ENCODE results near the gene CYP21A2. TPM values are rescaled to one million over a fixed set of nuclear protein-coding genes. Genes with fewer than 3 reads are reported as not detected.

Gene CYP21A2
- total RNA-seq, 4 donors from 2014 or later, result 4.1 TPM; not detected in 3

GRCh38 chr6:32089082-32089828 is 51.0 kb downstream of the CYP21A2 start:
- H3K4me1 ChIP-seq, result peaks cover 20 to 22% of the 10 kb centered on the region in 2 donors
- intact Hi-C loops (cut with DNase I; ENCODE audit: low total_unique reads), result no loop called here
- no peaks in the 10 kb centered on the region for H3K27me3 ChIP-seq
- H3K4me3 ChIP-seq, result no peak overlapping the region
- DNase-seq, result peak in 1 of 2 donors; percentile 21
- H3K9me3 ChIP-seq, result no peaks in the 10 kb centered on the region
- no peaks in the 10 kb centered on the region for H3K36me3 ChIP-seq
- TF ChIP-seq CTCF (IDR thresholded peaks at IDR 0.05), result no peak
- peak overlapping the region; percentile 92 to 96 for H3K27ac ChIP-seq

Small RNAs within 50 kb of the gene (small RNA-seq; reads per million reads assigned to genes)
- gene RNA5SP206, result not detected

Other genes with a start within 250 kb of the CYP21A2 start
- gene VARS1, start 242.7 kb upstream of the CYP21A2 start, total RNA-seq, result 100 to 1,000 TPM in 1 of 4 donors, 10 to 100 TPM in 3; 35.6 to 118 (median 53.4) TPM
- 100 to 1,000 TPM in 1 of 4 donors, 10 to 100 TPM in 3; 37.1 to 119 (median 58.7) TPM for gene LSM2, start 231.4 kb upstream of the CYP21A2 start, total RNA-seq
- 1 to 10 TPM in 3 of 4 donors, under 1 TPM in 1; 0.59 to 4.6 (median 2.3) TPM for gene HSPA1L, start 223.1 kb upstream of the CYP21A2 start, total RNA-seq
- gene HSPA1A, start 222.9 kb upstream of the CYP21A2 start, total RNA-seq, result 100 to 1,000 TPM in 3 of 4 donors, 10 to 100 TPM in 1; 98.8 to 261 (median 170) TPM
- 100 to 1,000 TPM in 2 of 4 donors, 10 to 100 TPM in 2; 40.3 to 268 (median 152) TPM for gene HSPA1B, start 210.7 kb upstream of the CYP21A2 start, total RNA-seq
- 10 to 100 TPM; 20.5 to 28.4 (median 23.4) TPM for gene NEU1, start 175.6 kb upstream of the CYP21A2 start, total RNA-seq
- 10 to 100 TPM in 1 of 4 donors, 1 to 10 TPM in 3; 5.0 to 46.1 (median 5.8) TPM for gene SLC44A4, start 159.4 kb upstream of the CYP21A2 start, total RNA-seq
- 10 to 100 TPM; 13.8 to 72.4 (median 66.2) TPM for gene EHMT2, start 140.7 kb upstream of the CYP21A2 start, total RNA-seq
- 10 to 100 TPM in 2 of 4 donors, 1 to 10 TPM in 1, not detected in 1; 2.4 to 15.3 (median 11.0) TPM for gene ZBTB12, start 136.3 kb upstream of the CYP21A2 start, total RNA-seq
- gene C2, start 110.7 kb upstream of the CYP21A2 start, total RNA-seq, result 10 to 100 TPM in 1 of 4 donors, 1 to 10 TPM in 3; 4.1 to 24.8 (median 4.6) TPM
- gene CFB, start 92.3 kb upstream of the CYP21A2 start, total RNA-seq, result 10 to 100 TPM in 2 of 4 donors, 1 to 10 TPM in 1, not detected in 1; 6.2 to 32.6 (median 31.5) TPM
- gene NELFE, start 79.4 kb upstream of the CYP21A2 start, total RNA-seq, result 10 to 100 TPM; 30.3 to 73.0 (median 51.4) TPM
- 10 to 100 TPM; 11.5 to 58.8 (median 35.6) TPM for gene SKIC2, start 79.2 kb upstream of the CYP21A2 start, total RNA-seq
- gene DXO, start 66.3 kb upstream of the CYP21A2 start, total RNA-seq, result 10 to 100 TPM in 3 of 4 donors, 1 to 10 TPM in 1; 10.0 to 36.6 (median 14.7) TPM
- gene C4A, start 56.4 kb upstream of the CYP21A2 start, total RNA-seq, result 100 to 1,000 TPM in 1 of 4 donors, 10 to 100 TPM in 2, 1 to 10 TPM in 1; 3.8 to 100 (median 32.3) TPM
- 10 to 100 TPM; 12.4 to 97.5 (median 46.3) TPM for gene C4B, start 23.6 kb upstream of the CYP21A2 start, total RNA-seq
- 100 to 1,000 TPM in 3 of 4 donors, 10 to 100 TPM in 1; 90.6 to 217 (median 181) TPM for gene TNXB, start 70.9 kb downstream of the CYP21A2 start, total RNA-seq
- 100 to 1,000 TPM in 1 of 4 donors, 10 to 100 TPM in 3; 16.4 to 121 (median 33.6) TPM for gene ATF6B, start 89.8 kb downstream of the CYP21A2 start, total RNA-seq
- 10 to 100 TPM in 1 of 4 donors, 1 to 10 TPM in 3; 1.3 to 10.3 (median 5.1) TPM for gene FKBPL, start 91.9 kb downstream of the CYP21A2 start, total RNA-seq
- 1 to 10 TPM in 2 of 4 donors, not detected in 2; 8.0 to 9.4 TPM for gene PRRT1, start 113.5 kb downstream of the CYP21A2 start, total RNA-seq
- gene PPT2, start 115.7 kb downstream of the CYP21A2 start, total RNA-seq, result 10 to 100 TPM; 19.0 to 35.1 (median 28.9) TPM
- 10 to 100 TPM in 3 of 4 donors, 1 to 10 TPM in 1; 9.2 to 54.8 (median 20.2) TPM for gene EGFL8, start 126.2 kb downstream of the CYP21A2 start, total RNA-seq
- gene AGPAT1, start 137.7 kb downstream of the CYP21A2 start, total RNA-seq, result 10 to 100 TPM; 14.2 to 71.2 (median 37.7) TPM
- 10 to 100 TPM; 45.6 to 84.7 (median 56.3) TPM for gene RNF5, start 140.0 kb downstream of the CYP21A2 start, total RNA-seq
- gene AGER, start 145.8 kb downstream of the CYP21A2 start, total RNA-seq, result 10 to 100 TPM in 1 of 4 donors, 1 to 10 TPM in 1, under 1 TPM in 1, not detected in 1; 0.59 to 12.4 (median 2.5) TPM
- gene PBX2, start 151.8 kb downstream of the CYP21A2 start, total RNA-seq, result 100 to 1,000 TPM in 1 of 4 donors, 10 to 100 TPM in 3; 35.1 to 150 (median 57.7) TPM
- 1 to 10 TPM in 3 of 4 donors, not detected in 1; 2.3 to 9.7 (median 3.5) TPM for gene GPSM3, start 154.2 kb downstream of the CYP21A2 start, total RNA-seq
- 10 to 100 TPM; 10.9 to 75.2 (median 28.6) TPM for gene NOTCH4, start 185.7 kb downstream of the CYP21A2 start, total RNA-seq